PC-3 (cell line): ENCODE data around the gene ZNF275. TPM values are rescaled to one million over a fixed set of nuclear protein-coding genes. Genes with fewer than 3 reads are reported as not detected.
"Not testable (repeated sequence)": the region's sequence is repeated elsewhere in the genome, so short reads cannot be mapped to it uniquely, and the experiment has no call there.

Experiments
- ATAC-seq: fragments of 200-7000 bp; cut with Tn5 transposase; 2 replicates; pipeline ENCODE4 v1.9.1; 2020; ENCODE audit warnings: mild to moderate bottlenecking, moderate library complexity
- BruUV-seq: library from RNA; stranded (reverse); fragments of 400-500 nt; replicated peaks from 2 replicates; lab custom pipeline; 2021; lab: Mats Ljungman, UMichigan
- CTCF ChIA-PET: fragments of 300-600 bp; sonication (Branson Sonifier 250); formaldehyde crosslinking; loops from one replicate; lab custom pipeline; 2022; ENCODE audit warnings: antibody characterized with exemption; lab: Charles Lee
- POLR2A ChIA-PET: fragments of 300-600 bp; sonication (Branson Sonifier 250); formaldehyde crosslinking; loops from one replicate; lab custom pipeline; 2022; ENCODE audit warnings: antibody characterized with exemption; ENCODE audit not compliant: unreplicated experiment; lab: Charles Lee
- DNase-seq: peaks from one replicate; pipeline ENCODE4 v3.0.0-alpha.2; 2015
- H2AFZ ChIP-seq: fragments of 300-600 bp; sonication (generic); 2 replicates; pipeline ENCODE4 v1.6.0; 2016; ENCODE audit warnings: antibody characterized with exemption, low read length
- H3F3A ChIP-seq: fragments of 300-600 bp; sonication (generic); one replicate; pipeline ENCODE4 v1.6.0; 2017; ENCODE audit warnings: antibody characterized with exemption, low read length, control low read depth, mild to moderate bottlenecking; ENCODE audit not compliant: unreplicated experiment
- H3K27ac ChIP-seq: fragments of 300-600 bp; sonication (generic); 2 replicates; pipeline ENCODE4 v1.5.1; 2016; ENCODE audit warnings: mild to moderate bottlenecking, low read length
- H3K27me3 ChIP-seq: fragments of 300-600 bp; sonication (generic); 2 replicates; pipeline ENCODE4 v1.6.1; 2016; ENCODE audit warnings: low read length, mixed read lengths
- H3K36me3 ChIP-seq: fragments of 300-600 bp; sonication (generic); 2 replicates; pipeline ENCODE4 v1.6.1; 2016; ENCODE audit warnings: low read depth, mixed run types, low read length, mixed read lengths
- H3K4me1 ChIP-seq: fragments of 300-600 bp; sonication (generic); 2 replicates; pipeline ENCODE4 v1.5.1; 2016; ENCODE audit warnings: low read length; ENCODE audit not compliant: insufficient read depth
- H3K4me2 ChIP-seq: fragments of 300-600 bp; sonication (generic); 2 replicates; pipeline ENCODE4 v1.6.0; 2016; ENCODE audit warnings: low read length
- H3K4me3 ChIP-seq: fragments of 300-600 bp; sonication (generic); 2 replicates; pipeline ENCODE4 v1.5.1; 2016; ENCODE audit warnings: mild to moderate bottlenecking, low read length, mixed read lengths
- H3K79me2 ChIP-seq: fragments of 300-600 bp; sonication (generic); 2 replicates; pipeline ENCODE4 v1.6.1; 2017; ENCODE audit warnings: low read length, mixed read lengths
- H3K9ac ChIP-seq: fragments of 300-600 bp; sonication (generic); 2 replicates; pipeline ENCODE4 v1.6.0; 2016; ENCODE audit warnings: mild to moderate bottlenecking, low read length
- H3K9me2 ChIP-seq: fragments of 300-600 bp; sonication (generic); replicated peaks from 2 replicates; pipeline ENCODE4 v1.6.1; 2016; ENCODE audit warnings: mixed run types, low read length, mixed read lengths
- H3K9me3 ChIP-seq: fragments of 300-600 bp; sonication (generic); 2 replicates; pipeline ENCODE4 v1.6.1; 2016; ENCODE audit warnings: low read length, mixed read lengths
- H4K20me1 ChIP-seq: fragments of 300-600 bp; sonication (generic); 2 replicates; pipeline ENCODE4 v1.6.1; 2016; ENCODE audit warnings: low read length, mixed read lengths
- EZH2 ChIP-seq: fragments of 300-600 bp; sonication (generic); IDR thresholded peaks from one replicate; pipeline ENCODE4 v1.6.1; 2017; ENCODE audit warnings: antibody characterized with exemption, mild to moderate bottlenecking, low read length; ENCODE audit not compliant: unreplicated experiment
- EZH2phosphoT487 ChIP-seq: fragments of 300-600 bp; sonication (generic); IDR thresholded peaks from 2 replicates; pipeline ENCODE4 v1.6.1; 2018; ENCODE audit warnings: mild to moderate bottlenecking, antibody characterized with exemption, low read length, borderline replicate concordance
- intact Hi-C: fragments of 100-400 bp; cut with micrococcal nuclease; formaldehyde crosslinking; loops from 2 replicates; pipeline ENCODE4 v1.9.0; 2023
- total RNA-seq: library from RNA; depleted of rRNA; stranded (reverse); fragments of >200 nt; gene quantifications from 2 replicates; pipeline ENCODE4 v1.2.3, GENCODE V29; 2014
- TF ChIP-seq, protein P1 (sequence below): fragments of 300-600 bp; sonication (generic); conservative IDR thresholded peaks from 2 replicates; pipeline ENCODE4 v1.5.1; 2017; ENCODE audit warnings: antibody characterized with exemption, low read depth, mild to moderate bottlenecking, low read length

Gene ZNF275
- total RNA-seq, 1 experiment from 2014 or later, result 7.1 TPM

DNA sequence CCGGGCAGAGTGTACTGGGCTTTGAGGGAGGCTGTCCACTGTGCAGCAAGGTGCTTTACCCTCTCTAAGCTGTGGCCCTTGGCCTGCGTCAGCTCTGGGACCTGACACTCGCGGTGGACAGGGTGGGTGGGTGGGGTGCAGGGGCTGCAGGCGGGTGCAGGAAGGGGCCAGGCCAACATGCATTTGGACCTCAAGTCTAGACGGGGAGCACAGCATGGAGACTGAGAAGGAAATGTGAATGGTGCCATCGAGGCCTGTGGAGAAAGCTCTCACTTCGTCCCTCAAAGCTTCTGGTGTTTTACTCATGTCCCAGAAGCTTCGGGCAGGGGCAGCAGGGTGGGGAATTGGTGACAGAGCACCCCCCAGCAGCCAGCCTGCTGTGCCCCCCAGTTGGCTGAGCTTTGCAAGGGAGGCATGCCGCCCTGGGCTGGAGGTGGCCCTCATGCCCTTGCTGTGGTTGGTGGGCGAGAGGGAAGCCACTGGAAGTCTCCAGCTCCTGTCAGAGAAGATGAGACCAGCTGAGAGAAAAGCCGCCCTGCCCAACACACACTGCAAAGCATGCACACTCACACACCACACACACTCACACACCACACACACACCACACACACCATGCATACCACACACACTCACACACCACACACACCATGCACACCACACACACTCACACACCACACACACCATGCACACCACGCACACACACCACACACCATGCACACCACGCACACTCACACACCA is 54.9 kb downstream of the ZNF275 start:
- no peak overlapping the region for H3K4me3 ChIP-seq
- POLR2A ChIA-PET, result no interaction called here
- H3K79me2 ChIP-seq, result no peaks in the 10 kb centered on the region
- H3K9me3 ChIP-seq, result no peaks in the 10 kb centered on the region
- TF ChIP-seq EZH2phosphoT487 (no peak), EZH2 (no peak)
- TF ChIP-seq, protein P1, sequence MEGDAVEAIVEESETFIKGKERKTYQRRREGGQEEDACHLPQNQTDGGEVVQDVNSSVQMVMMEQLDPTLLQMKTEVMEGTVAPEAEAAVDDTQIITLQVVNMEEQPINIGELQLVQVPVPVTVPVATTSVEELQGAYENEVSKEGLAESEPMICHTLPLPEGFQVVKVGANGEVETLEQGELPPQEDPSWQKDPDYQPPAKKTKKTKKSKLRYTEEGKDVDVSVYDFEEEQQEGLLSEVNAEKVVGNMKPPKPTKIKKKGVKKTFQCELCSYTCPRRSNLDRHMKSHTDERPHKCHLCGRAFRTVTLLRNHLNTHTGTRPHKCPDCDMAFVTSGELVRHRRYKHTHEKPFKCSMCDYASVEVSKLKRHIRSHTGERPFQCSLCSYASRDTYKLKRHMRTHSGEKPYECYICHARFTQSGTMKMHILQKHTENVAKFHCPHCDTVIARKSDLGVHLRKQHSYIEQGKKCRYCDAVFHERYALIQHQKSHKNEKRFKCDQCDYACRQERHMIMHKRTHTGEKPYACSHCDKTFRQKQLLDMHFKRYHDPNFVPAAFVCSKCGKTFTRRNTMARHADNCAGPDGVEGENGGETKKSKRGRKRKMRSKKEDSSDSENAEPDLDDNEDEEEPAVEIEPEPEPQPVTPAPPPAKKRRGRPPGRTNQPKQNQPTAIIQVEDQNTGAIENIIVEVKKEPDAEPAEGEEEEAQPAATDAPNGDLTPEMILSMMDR, result no peak
- intact Hi-C loops, result no loop called here
- CTCF ChIA-PET, result no interaction called here
- no peaks in the 10 kb centered on the region for H4K20me1 ChIP-seq
- no peak overlapping the region for H3K9ac ChIP-seq
- no peaks in the 10 kb centered on the region for H3K27me3 ChIP-seq
- BruUV-seq, result no TSS peak
- ATAC-seq (no peak), DNase-seq (no peak)
- H3K4me2 ChIP-seq, result no peak overlapping the region
- no peaks in the 10 kb centered on the region for H3K9me2 ChIP-seq
- H3F3A ChIP-seq, result no peaks in the 10 kb centered on the region
- H3K4me1 ChIP-seq, result no peaks in the 10 kb centered on the region
- no peak overlapping the region for H2AFZ ChIP-seq
- no peaks in the 10 kb centered on the region for H3K36me3 ChIP-seq
- no peak overlapping the region for H3K27ac ChIP-seq

DNA sequence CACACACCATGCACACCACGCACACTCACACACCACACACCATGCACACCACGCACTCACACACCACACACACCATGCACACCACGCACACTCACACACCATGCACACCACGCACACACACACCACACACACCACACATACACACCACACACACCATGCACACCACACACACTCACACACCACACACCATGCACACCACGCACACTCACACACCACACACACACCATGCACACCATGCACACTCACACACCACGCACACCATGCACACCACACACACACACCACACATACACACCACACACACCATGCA is 55.5 kb downstream of the ZNF275 start:
- H3F3A ChIP-seq, H2AFZ ChIP-seq, H3K79me2 ChIP-seq, POLR2A ChIA-PET, CTCF ChIA-PET, ATAC-seq, H3K9me2 ChIP-seq, intact Hi-C loops, H3K4me2 ChIP-seq, H3K27me3 ChIP-seq, H3K4me3 ChIP-seq, DNase-seq, H3K4me1 ChIP-seq, H3K27ac ChIP-seq, H3K9ac ChIP-seq, H3K36me3 ChIP-seq, BruUV-seq, H4K20me1 ChIP-seq, H3K9me3 ChIP-seq: not testable (repeated sequence)

DNA sequence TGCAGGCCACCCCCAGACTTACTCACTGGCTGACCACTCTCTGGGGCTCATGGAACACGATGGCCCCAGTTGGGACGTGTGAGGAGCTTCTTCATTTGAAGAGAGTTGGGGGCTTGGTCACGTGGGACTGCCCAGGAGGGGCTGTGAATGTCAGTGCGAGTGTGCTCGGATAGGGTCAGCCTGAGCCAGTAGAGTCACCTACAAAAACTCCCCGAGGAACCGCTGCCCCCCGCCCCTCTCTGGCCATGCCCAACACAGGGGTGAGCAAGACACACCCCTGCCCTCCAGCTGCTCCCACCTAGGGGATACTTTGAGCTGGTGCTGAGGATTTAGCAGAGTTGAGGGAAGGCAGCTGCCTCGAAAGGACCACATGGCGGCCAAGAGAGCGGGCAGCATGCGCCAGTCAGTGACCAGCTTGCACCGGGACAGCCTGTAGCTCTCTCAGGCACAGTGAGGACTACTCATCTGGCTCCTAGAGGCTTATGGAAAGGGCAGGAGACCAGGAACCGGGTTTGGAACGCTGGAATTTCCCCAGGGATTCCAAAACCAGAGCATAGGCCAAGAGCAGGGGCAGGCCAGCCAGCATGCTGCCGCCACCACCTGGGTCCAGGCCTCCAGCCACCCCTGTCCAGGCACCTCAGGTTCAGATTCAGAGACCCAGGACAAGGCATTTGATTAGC is 58.8 kb downstream of the ZNF275 start:
- CTCF ChIA-PET, result no interaction called here
- no TSS peak for BruUV-seq
- H3K4me2 ChIP-seq, result no peak overlapping the region

More for the DNA sequence above, 58.8 kb downstream of the ZNF275 start:
- no peak for DNase-seq
- TF ChIP-seq EZH2 (no peak), EZH2phosphoT487 (no peak)
- TF ChIP-seq, protein P1, result no peak
- no peaks in the 10 kb centered on the region for H3K9me2 ChIP-seq
- no peaks in the 10 kb centered on the region for H3K27me3 ChIP-seq
- no peak overlapping the region for H2AFZ ChIP-seq
- H3F3A ChIP-seq, result no peaks in the 10 kb centered on the region
- H4K20me1 ChIP-seq, result no peaks in the 10 kb centered on the region
- H3K4me3 ChIP-seq, result no peak overlapping the region
- no peaks in the 10 kb centered on the region for H3K4me1 ChIP-seq
- POLR2A ChIA-PET, result no interaction called here
- no peak for ATAC-seq
- intact Hi-C loops, result no loop called here
- H3K36me3 ChIP-seq, result no peaks in the 10 kb centered on the region
- no peaks in the 10 kb centered on the region for H3K79me2 ChIP-seq
- no peak overlapping the region for H3K9ac ChIP-seq
- no peaks in the 10 kb centered on the region for H3K9me3 ChIP-seq
- H3K27ac ChIP-seq, result no peak overlapping the region
